OCI-LY7 (cell line): Measurements from ENCODE around the gene ANKFY1.

Experiments used
- EZH2phosphoT487 ChIP-seq: fragments of 200-600 bp; sonication (generic); IDR thresholded peaks from 2 replicates; pipeline ENCODE4 v1.6.1; 2018; ENCODE audit warnings: low read depth, borderline replicate concordance, mild to moderate bottlenecking, mixed run types, antibody characterized with exemption, low read length, moderate library complexity, mixed read lengths
- TF ChIP-seq, protein P1 (sequence below): fragments of 200-600 bp; sonication (generic); conservative IDR thresholded peaks from 2 replicates; pipeline ENCODE4 v1.5.1; 2014; ENCODE audit warnings: mild to moderate bottlenecking, antibody characterized with exemption, low read length, moderate library complexity, mixed read lengths

- TF ChIP-seq, protein P1, sequence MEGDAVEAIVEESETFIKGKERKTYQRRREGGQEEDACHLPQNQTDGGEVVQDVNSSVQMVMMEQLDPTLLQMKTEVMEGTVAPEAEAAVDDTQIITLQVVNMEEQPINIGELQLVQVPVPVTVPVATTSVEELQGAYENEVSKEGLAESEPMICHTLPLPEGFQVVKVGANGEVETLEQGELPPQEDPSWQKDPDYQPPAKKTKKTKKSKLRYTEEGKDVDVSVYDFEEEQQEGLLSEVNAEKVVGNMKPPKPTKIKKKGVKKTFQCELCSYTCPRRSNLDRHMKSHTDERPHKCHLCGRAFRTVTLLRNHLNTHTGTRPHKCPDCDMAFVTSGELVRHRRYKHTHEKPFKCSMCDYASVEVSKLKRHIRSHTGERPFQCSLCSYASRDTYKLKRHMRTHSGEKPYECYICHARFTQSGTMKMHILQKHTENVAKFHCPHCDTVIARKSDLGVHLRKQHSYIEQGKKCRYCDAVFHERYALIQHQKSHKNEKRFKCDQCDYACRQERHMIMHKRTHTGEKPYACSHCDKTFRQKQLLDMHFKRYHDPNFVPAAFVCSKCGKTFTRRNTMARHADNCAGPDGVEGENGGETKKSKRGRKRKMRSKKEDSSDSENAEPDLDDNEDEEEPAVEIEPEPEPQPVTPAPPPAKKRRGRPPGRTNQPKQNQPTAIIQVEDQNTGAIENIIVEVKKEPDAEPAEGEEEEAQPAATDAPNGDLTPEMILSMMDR: no peak
- no peak for TF ChIP-seq EZH2phosphoT487
Observed at GRCh38 chr17:4305224-4305623, 41.4 kb upstream of the ANKFY1 start.
